HFF-Myc (cell line): ENCODE measurements around the gene KRTAP5-6.

Source experiments
- DNase-seq: peaks from one replicate; pipeline ENCODE4 v3.0.0-alpha.2; 2011; ENCODE audit warnings: low read depth; ENCODE audit errors: extremely low read depth
- H3K4me3 ChIP-seq: replicated peaks from 2 replicates; pipeline ENCODE4 v1.5.1; 2011; ENCODE audit warnings: low read depth, mild to moderate bottlenecking, control low read depth, low read length
- CTCF ChIP-seq: IDR thresholded peaks from 2 replicates; pipeline ENCODE4 v1.5.1; 2012; ENCODE audit warnings: mild to moderate bottlenecking, low read depth, low read length, control low read depth; ENCODE audit errors: missing control alignments

The KRTAP5-6 gene

DNA sequence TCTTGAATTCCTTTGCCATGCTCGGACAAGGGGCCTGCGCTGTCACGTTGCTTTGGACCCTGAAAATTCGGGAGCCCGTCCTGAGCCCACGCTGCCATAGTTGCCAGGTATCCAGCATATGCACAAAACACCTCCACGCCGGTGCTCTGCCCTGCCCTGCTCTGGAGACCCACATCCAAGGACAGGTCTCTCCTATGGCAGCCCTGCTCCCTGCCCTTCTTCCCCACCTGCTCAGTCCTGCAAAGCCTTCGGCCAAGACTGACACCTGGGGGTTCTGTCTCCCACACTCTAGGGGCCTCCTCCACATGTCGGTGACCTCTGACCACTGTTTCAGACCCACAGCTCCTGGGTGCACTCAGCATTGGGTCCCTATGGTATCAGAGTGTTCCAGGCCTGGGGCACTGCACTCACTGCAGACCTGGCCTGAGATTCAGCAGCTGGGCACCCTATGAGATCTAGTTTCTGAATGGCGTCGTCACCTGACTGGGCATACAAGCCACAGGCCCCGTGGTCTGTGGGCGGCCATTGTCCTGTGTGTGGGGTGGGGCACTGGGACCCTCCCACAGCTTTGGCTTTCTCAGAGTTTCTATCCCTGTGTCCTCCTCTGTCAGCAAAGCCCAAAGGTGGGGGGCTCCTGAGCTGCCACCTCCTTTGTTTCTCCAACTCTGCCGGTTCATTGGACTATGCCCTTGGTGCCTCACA is 2.0 kb upstream of the KRTAP5-6 start:
- no peak for DNase-seq
- TF ChIP-seq CTCF, result no peak
- H3K4me3 ChIP-seq, result no peak overlapping the region

DNA sequence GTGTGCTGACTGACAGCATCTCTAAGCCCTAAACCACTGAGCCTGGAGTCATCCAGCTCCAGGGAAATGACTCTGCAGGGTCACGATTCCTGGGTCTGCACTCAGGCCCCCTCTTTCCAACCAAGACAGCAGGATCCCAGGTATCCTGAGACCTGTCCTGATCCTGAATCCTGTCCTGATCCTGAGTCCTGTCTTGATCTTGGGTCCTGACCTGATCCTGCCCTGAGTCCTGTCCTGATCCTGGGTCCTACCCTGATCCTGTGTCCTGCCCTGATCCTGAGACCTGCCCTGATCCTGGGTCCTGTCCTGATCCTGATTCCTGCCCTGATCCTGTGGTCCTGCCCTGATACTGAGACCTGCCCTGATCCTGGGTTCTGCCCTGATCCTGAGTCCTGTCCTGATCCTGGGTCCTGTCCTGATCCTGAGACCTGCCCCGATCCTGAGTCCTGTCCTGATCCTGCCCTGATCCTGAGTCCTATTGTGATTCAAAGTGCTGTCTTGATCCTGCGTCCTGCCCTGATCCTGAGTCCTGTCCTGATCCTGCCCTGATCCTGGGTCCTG is 1.4 kb upstream of the KRTAP5-6 start:
- no peak overlapping the region for H3K4me3 ChIP-seq
- no peak for TF ChIP-seq CTCF
- no peak for DNase-seq

GRCh38 chr11:1699771-1700170 is 2.8 kb downstream of the KRTAP5-6 start:
- no peak for TF ChIP-seq CTCF
- H3K4me3 ChIP-seq, result no peak overlapping the region
- DNase-seq, result no peak

GRCh38 chr11:1701091-1701807 is 4.3 kb downstream of the KRTAP5-6 start:
- DNase-seq, result no peak
- no peak overlapping the region for H3K4me3 ChIP-seq
- no peak for TF ChIP-seq CTCF

- no peak for TF ChIP-seq CTCF
Observed at GRCh38 chr11:1702506-1702905, 5.5 kb downstream of the KRTAP5-6 start.

DNA sequence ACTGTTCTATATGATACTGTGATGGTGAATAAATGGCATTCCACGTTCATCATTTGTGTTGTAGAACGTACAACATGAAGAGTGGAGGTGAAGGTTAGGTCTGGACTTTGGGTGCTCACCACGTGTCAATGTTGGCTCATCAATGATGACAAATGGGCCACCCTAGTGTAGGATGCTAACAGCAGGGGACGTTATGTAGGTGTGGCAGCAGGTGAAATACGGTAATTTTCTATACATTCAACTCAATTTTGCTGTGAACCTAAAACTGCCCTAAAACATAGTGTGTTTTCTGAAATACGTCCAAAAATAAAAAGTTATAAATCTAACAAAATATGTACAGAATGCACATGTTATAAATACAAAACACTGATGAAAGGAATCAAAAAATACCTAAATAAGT is 6.2 kb downstream of the KRTAP5-6 start:
- TF ChIP-seq CTCF, result no peak
- no peak for DNase-seq
- H3K4me3 ChIP-seq, result no peak overlapping the region

More at GRCh38 chr11:1702506-1702905, 5.5 kb downstream of the KRTAP5-6 start:
- no peak overlapping the region for H3K4me3 ChIP-seq
- DNase-seq, result no peak
